GM23338 (cell line): ENCODE results near the gene FARS2. TPM values are rescaled to one million over a fixed set of nuclear protein-coding genes. Genes with fewer than 3 reads are reported as not detected.

Experiments used
- CREB1 ChIP-seq: fragments of 250-450 bp; sonication (Bioruptor Pico); IDR thresholded peaks from 2 replicates; pipeline ENCODE4 v1.5.0; 2020; ENCODE audit warnings: low read depth, mild to moderate bottlenecking, moderate library complexity
- EZH2 ChIP-seq: fragments of 200-600 bp; sonication (generic); IDR thresholded peaks from one replicate; pipeline ENCODE4 v1.8.0; 2017; ENCODE audit warnings: antibody characterized with exemption, mild to moderate bottlenecking, low read depth; ENCODE audit not compliant: unreplicated experiment
- EZH2phosphoT487 ChIP-seq: fragments of 200-600 bp; sonication (generic); IDR thresholded peaks from one replicate; pipeline ENCODE4 v1.8.1; 2018; ENCODE audit warnings: antibody characterized with exemption; ENCODE audit not compliant: unreplicated experiment
- JUNB ChIP-seq: IDR thresholded peaks from one replicate; pipeline ENCODE4 v1.6.1; 2016; ENCODE audit warnings: antibody characterized with exemption; ENCODE audit not compliant: unreplicated experiment
- POLR2AphosphoS5 ChIP-seq: IDR thresholded peaks from 2 replicates; pipeline ENCODE4 v1.6.1; 2016; ENCODE audit warnings: antibody characterized with exemption, low read depth
- ZNF331 ChIP-seq: fragments of 250-450 bp; sonication (Bioruptor Pico); IDR thresholded peaks from 2 replicates; pipeline ENCODE4 v1.5.0; 2020; ENCODE audit warnings: low read depth, mild to moderate bottlenecking, moderate library complexity
- polyA plus RNA-seq: library from polyadenylated mRNA; unstranded; fragments of >200 nt; fragmentation: Nextera tagmentation; extraction: Ambion mirVana; gene quantifications from 2 replicates; pipeline ENCODE4 v1.2.1, GENCODE V29; 2016
- total RNA-seq: library from RNA; depleted of rRNA; stranded (reverse); fragments of >200 nt; shearing (Covaris generic); gene quantifications from 2 replicates; pipeline ENCODE4 v1.2.3, GENCODE V29; 2014
- TF ChIP-seq, protein P1 (sequence below): fragments of 250-450 bp; sonication (Bioruptor Pico); IDR thresholded peaks from 2 replicates; pipeline ENCODE4 v1.5.0; 2020; ENCODE audit warnings: mild to moderate bottlenecking, moderate library complexity
- TF ChIP-seq, protein P2 (sequence below): IDR thresholded peaks from 2 replicates; pipeline ENCODE4 v1.6.1; 2016; ENCODE audit warnings: antibody characterized with exemption
- TF ChIP-seq, protein P3 (sequence below), 2 experiments: fragments of 200-600 bp in 1 of 2; sonication (generic) in 1 of 2; conservative IDR thresholded peaks; 2 replicates each; pipeline versions ENCODE4 v1.5.1 to v1.6.1; 2016 to 2017; ENCODE audit warnings: antibody characterized with exemption in 2 of 2, low read depth in 2 of 2, mild to moderate bottlenecking in 2 of 2, moderate library complexity in 1 of 2

The FARS2 gene
- total and polyA plus RNA-seq, 2 experiments from 2014 or later, result 7.6 to 19.0 TPM

DNA sequence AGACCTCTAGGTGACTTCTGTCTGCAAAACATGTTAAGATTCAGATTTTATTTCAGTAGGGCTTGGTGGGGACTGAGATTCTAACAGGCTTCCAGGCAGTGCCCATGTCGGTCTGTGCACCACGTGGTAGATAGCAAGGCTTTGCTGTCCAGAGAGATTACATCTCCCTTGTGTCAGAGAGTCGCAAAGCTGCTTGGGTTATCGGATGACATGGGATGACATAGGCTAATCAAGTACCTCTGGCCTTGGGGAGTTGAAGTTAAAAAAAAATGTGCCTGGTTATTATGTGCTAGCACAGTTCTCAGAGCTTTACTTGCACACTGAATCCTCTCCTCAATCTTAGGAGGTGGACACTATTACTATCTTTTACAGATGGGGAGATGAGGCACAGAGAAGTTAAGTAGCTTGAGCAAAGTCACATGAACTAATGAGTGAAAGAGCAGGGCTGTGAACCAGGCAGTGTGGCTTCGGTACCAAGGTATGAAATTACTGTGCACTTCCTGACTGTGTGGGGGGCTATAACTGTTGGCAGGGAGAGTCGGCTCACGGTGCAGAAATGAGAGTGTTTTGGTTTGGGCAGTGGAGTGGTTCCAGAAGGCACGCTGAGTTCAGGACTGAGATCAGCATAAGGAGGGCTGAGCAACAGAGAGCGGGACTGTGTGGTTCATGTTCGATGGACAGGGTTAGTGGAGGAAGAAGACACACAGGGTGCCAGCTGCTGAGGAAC, 41.1 kb downstream of the FARS2 start (continued):
- TF ChIP-seq, protein P1, sequence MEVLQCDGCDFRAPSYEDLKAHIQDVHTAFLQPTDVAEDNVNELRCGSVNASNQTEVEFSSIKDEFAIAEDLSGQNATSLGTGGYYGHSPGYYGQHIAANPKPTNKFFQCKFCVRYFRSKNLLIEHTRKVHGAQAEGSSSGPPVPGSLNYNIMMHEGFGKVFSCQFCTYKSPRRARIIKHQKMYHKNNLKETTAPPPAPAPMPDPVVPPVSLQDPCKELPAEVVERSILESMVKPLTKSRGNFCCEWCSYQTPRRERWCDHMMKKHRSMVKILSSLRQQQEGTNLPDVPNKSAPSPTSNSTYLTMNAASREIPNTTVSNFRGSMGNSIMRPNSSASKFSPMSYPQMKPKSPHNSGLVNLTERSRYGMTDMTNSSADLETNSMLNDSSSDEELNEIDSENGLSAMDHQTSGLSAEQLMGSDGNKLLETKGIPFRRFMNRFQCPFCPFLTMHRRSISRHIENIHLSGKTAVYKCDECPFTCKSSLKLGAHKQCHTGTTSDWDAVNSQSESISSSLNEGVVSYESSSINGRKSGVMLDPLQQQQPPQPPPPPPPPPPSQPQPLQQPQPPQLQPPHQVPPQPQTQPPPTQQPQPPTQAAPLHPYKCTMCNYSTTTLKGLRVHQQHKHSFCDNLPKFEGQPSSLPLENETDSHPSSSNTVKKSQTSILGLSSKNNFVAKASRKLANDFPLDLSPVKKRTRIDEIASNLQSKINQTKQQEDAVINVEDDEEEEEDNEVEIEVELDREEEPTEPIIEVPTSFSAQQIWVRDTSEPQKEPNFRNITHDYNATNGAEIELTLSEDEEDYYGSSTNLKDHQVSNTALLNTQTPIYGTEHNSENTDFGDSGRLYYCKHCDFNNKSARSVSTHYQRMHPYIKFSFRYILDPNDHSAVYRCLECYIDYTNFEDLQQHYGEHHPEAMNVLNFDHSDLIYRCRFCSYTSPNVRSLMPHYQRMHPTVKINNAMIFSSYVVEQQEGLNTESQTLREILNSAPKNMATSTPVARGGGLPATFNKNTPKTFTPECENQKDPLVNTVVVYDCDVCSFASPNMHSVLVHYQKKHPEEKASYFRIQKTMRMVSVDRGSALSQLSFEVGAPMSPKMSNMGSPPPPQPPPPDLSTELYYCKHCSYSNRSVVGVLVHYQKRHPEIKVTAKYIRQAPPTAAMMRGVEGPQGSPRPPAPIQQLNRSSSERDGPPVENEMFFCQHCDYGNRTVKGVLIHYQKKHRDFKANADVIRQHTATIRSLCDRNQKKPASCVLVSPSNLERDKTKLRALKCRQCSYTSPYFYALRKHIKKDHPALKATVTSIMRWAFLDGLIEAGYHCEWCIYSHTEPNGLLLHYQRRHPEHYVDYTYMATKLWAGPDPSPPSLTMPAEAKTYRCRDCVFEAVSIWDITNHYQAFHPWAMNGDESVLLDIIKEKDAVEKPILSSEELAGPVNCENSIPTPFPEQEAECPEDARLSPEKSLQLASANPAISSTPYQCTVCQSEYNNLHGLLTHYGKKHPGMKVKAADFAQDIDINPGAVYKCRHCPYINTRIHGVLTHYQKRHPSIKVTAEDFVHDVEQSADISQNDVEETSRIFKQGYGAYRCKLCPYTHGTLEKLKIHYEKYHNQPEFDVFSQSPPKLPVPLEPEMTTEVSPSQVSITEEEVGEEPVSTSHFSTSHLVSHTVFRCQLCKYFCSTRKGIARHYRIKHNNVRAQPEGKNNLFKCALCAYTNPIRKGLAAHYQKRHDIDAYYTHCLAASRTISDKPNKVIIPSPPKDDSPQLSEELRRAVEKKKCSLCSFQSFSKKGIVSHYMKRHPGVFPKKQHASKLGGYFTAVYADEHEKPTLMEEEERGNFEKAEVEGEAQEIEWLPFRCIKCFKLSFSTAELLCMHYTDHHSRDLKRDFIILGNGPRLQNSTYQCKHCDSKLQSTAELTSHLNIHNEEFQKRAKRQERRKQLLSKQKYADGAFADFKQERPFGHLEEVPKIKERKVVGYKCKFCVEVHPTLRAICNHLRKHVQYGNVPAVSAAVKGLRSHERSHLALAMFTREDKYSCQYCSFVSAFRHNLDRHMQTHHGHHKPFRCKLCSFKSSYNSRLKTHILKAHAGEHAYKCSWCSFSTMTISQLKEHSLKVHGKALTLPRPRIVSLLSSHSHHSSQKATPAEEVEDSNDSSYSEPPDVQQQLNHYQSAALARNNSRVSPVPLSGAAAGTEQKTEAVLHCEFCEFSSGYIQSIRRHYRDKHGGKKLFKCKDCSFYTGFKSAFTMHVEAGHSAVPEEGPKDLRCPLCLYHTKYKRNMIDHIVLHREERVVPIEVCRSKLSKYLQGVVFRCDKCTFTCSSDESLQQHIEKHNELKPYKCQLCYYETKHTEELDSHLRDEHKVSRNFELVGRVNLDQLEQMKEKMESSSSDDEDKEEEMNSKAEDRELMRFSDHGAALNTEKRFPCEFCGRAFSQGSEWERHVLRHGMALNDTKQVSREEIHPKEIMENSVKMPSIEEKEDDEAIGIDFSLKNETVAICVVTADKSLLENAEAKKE, result no peak
- TF ChIP-seq, protein P2, sequence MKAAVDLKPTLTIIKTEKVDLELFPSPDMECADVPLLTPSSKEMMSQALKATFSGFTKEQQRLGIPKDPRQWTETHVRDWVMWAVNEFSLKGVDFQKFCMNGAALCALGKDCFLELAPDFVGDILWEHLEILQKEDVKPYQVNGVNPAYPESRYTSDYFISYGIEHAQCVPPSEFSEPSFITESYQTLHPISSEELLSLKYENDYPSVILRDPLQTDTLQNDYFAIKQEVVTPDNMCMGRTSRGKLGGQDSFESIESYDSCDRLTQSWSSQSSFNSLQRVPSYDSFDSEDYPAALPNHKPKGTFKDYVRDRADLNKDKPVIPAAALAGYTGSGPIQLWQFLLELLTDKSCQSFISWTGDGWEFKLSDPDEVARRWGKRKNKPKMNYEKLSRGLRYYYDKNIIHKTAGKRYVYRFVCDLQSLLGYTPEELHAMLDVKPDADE, result no peak
- TF ChIP-seq POLR2AphosphoS5, result no peak
- TF ChIP-seq EZH2, result no peak
- no peak for TF ChIP-seq ZNF331 (CRISPR knock-in tag)
- no peak for TF ChIP-seq EZH2phosphoT487
- no peak for TF ChIP-seq JUNB
- TF ChIP-seq, protein P3, sequence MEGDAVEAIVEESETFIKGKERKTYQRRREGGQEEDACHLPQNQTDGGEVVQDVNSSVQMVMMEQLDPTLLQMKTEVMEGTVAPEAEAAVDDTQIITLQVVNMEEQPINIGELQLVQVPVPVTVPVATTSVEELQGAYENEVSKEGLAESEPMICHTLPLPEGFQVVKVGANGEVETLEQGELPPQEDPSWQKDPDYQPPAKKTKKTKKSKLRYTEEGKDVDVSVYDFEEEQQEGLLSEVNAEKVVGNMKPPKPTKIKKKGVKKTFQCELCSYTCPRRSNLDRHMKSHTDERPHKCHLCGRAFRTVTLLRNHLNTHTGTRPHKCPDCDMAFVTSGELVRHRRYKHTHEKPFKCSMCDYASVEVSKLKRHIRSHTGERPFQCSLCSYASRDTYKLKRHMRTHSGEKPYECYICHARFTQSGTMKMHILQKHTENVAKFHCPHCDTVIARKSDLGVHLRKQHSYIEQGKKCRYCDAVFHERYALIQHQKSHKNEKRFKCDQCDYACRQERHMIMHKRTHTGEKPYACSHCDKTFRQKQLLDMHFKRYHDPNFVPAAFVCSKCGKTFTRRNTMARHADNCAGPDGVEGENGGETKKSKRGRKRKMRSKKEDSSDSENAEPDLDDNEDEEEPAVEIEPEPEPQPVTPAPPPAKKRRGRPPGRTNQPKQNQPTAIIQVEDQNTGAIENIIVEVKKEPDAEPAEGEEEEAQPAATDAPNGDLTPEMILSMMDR (conservative IDR thresholded peaks at IDR 0.05; ENCODE audit: low read depth in 2 of 2), result no peak
- TF ChIP-seq CREB1 (CRISPR knock-in tag), result no peak
